ENCODE results near the gene COL26A1. TPM values are rescaled to one million over a fixed set of nuclear protein-coding genes. Genes with fewer than 3 reads are reported as not detected.

Gene COL26A1
- total RNA-seq: not detected in 2 replicates

DNA sequence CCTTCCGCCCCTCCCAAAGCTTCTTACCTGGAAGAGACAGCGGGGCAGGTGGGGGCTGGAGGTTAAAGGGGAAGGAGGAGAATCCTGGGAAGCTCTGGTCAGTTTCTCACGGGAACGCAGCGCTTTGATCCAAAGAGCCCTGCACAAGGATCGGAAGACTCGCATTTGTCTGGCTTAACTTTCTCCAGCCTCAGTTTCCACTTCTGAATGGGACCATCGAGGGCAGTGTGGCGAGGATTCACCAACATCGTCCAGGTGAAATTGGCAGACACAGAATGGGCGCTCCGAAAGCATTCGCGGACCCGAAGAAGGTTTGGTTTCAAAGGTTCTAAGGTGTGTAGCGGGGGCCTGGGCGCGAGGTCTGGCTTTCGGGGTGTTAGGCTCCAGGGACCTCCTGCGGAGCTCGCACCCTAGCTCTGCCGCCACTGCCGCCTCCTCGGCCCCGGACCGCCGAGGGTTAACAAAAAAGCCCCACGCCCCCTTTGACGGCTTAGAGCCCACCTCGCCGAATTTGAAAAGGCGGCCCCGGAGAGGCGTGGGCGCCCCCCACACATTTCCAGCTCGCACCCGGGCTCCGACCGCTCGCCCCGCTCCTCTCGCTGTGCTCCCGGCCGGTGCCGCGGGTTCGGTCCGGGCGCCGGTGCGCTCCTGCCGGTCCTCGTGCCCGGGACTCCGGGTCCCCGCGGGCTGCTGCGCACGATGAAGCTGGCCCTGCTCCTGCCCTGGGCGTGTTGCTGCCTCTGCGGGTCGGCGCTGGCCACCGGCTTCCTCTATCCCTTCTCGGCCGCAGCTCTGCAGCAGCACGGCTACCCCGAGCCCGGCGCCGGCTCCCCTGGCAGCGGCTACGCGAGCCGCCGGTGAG, at the start of gene COL26A1:
TSS of gene COL26A1 (plus strand) at position 542 of the 862 bp plus-strand sequence. CDS start at position 700, 158 bp downstream.
- Histone ChIP-seq H4K20me1 (ENCODE audit: insufficient read depth, low read length) (no peaks in the 10 kb centered on the region), H3K27me3 (ENCODE audit: insufficient read depth, low read length) (peaks cover 27% of the 10 kb centered on the region), H3K27ac (ENCODE audit: low read depth, low read length) (no peak within 1 kb of the TSS), H3K4me3 (ENCODE audit: insufficient read depth, low read length) (peak within 1 kb of the TSS; percentile 28), H2AFZ (ENCODE audit: low read length) (no peak within 1 kb of the TSS), H3K4me2 (ENCODE audit: insufficient read depth, low read length) (peak within 1 kb of the TSS; percentile 57), H3K79me2 (ENCODE audit: insufficient read depth, low read length) (no peaks in the 10 kb centered on the region), H3K36me3 (ENCODE audit: insufficient read depth, low read length) (no peaks in the 10 kb centered on the region), H3K9me3 (ENCODE audit: low read depth, low read length) (no peaks in the 10 kb centered on the region), H3K4me1 (ENCODE audit: insufficient read depth, low read length) (peaks cover 4% of the 10 kb centered on the region)
- TF ChIP-seq, protein P1, sequence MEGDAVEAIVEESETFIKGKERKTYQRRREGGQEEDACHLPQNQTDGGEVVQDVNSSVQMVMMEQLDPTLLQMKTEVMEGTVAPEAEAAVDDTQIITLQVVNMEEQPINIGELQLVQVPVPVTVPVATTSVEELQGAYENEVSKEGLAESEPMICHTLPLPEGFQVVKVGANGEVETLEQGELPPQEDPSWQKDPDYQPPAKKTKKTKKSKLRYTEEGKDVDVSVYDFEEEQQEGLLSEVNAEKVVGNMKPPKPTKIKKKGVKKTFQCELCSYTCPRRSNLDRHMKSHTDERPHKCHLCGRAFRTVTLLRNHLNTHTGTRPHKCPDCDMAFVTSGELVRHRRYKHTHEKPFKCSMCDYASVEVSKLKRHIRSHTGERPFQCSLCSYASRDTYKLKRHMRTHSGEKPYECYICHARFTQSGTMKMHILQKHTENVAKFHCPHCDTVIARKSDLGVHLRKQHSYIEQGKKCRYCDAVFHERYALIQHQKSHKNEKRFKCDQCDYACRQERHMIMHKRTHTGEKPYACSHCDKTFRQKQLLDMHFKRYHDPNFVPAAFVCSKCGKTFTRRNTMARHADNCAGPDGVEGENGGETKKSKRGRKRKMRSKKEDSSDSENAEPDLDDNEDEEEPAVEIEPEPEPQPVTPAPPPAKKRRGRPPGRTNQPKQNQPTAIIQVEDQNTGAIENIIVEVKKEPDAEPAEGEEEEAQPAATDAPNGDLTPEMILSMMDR (IDR thresholded peaks at IDR 0.05; ENCODE audit: extremely low read depth, low read depth, low read length): no peak
- DNase-seq (ENCODE audit: insufficient read length, low spot score, missing footprints): peak; percentile 87

GRCh38 chr7:101315336-101315735, 47.3 kb upstream of the COL26A1 start:
- TF ChIP-seq, protein P1 (IDR thresholded peaks at IDR 0.05; ENCODE audit: extremely low read depth, low read depth, low read length): peak; percentile 66
- no peaks in the 10 kb centered on the region for H4K20me1 ChIP-seq (ENCODE audit: insufficient read depth, low read length)
- no peak overlapping the region for H3K4me2 ChIP-seq (ENCODE audit: insufficient read depth, low read length)
- no peaks in the 10 kb centered on the region for H3K79me2 ChIP-seq (ENCODE audit: insufficient read depth, low read length)
- H3K4me1 ChIP-seq (ENCODE audit: insufficient read depth, low read length): no peaks in the 10 kb centered on the region
- H3K9me3 ChIP-seq (ENCODE audit: low read depth, low read length): peaks cover 1% of the 10 kb centered on the region
- H3K4me3 ChIP-seq (ENCODE audit: insufficient read depth, low read length): no peak overlapping the region
- no peak overlapping the region for H2AFZ ChIP-seq (ENCODE audit: low read length)
- H3K36me3 ChIP-seq (ENCODE audit: insufficient read depth, low read length): peaks cover 16% of the 10 kb centered on the region
- H3K27ac ChIP-seq (ENCODE audit: low read depth, low read length): no peak overlapping the region
- DNase-seq (ENCODE audit: insufficient read length, low spot score, missing footprints): peak; percentile 84
- H3K27me3 ChIP-seq (ENCODE audit: insufficient read depth, low read length): no peaks in the 10 kb centered on the region

DNA sequence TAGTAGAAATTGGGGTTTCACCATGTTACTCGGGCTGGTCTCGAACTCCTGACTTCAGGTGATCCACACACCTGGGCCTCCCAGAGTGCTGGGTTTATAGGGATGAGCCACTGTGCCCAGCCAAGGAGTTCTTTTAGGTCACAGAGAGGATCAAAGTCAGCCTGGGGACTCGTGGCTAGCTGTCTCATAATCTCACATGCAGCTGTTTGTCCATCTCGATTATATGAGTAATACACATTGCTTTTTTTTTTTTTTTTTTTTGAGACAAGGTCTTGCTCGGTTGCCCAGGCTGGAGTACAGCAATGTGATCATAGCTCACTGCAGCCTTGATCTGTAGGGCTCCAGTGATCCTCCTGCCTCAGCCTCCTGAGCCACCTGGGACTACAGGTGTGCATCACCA, 43.3 kb upstream of the COL26A1 start:
- Histone ChIP-seq H4K20me1 (ENCODE audit: insufficient read depth, low read length) (no peaks in the 10 kb centered on the region), H3K79me2 (ENCODE audit: insufficient read depth, low read length) (peaks cover 10% of the 10 kb centered on the region), H3K27ac (ENCODE audit: low read depth, low read length) (no peak overlapping the region), H3K9me3 (ENCODE audit: low read depth, low read length) (no peaks in the 10 kb centered on the region), H3K4me3 (ENCODE audit: insufficient read depth, low read length) (no peak overlapping the region), H3K36me3 (ENCODE audit: insufficient read depth, low read length) (peaks cover 15% of the 10 kb centered on the region), H2AFZ (ENCODE audit: low read length) (no peak overlapping the region), H3K27me3 (ENCODE audit: insufficient read depth, low read length) (no peaks in the 10 kb centered on the region), H3K4me2 (ENCODE audit: insufficient read depth, low read length) (no peak overlapping the region), H3K4me1 (ENCODE audit: insufficient read depth, low read length) (peaks cover 11% of the 10 kb centered on the region)
- DNase-seq (ENCODE audit: insufficient read length, low spot score, missing footprints): no peak
- TF ChIP-seq, protein P1 (IDR thresholded peaks at IDR 0.05; ENCODE audit: extremely low read depth, low read depth, low read length): no peak

Measured in osteoblast (primary cell).